H1 (cell line): ENCODE data around the gene TBC1D7. TPM values are rescaled to one million over a fixed set of nuclear protein-coding genes. Genes with fewer than 3 reads are reported as not detected.

Experiments
- CTCF ChIA-PET: fragments of 300-600 bp; sonication (Branson Sonifier 250); formaldehyde crosslinking; loops from one replicate; lab custom pipeline; 2021; ENCODE audit not compliant: partially characterized antibody; lab: Charles Lee
- POLR2A ChIA-PET: fragments of 300-600 bp; sonication (Branson Sonifier 250); formaldehyde crosslinking; loops from one replicate; lab custom pipeline; 2021; ENCODE audit warnings: inconsistent platforms; ENCODE audit not compliant: partially characterized antibody; lab: Charles Lee
- DNase-seq, 2 experiments: peaks; one replicate each; pipeline versions ENCODE4 v3.0.0 to v3.0.0-alpha.2; 2010 to 2022; ENCODE audit warnings: low spot score in 2 of 2, low read depth in 1 of 2, mixed read lengths in 1 of 2
- FAIRE-seq: peaks from 2 replicates; lab custom pipeline; 2011; peaks lifted over from hg19 to GRCh38; lab: Jason Lieb, UNC
- H2AFZ ChIP-seq: 2 replicates; pipeline ENCODE4 v1.8.1; 2012; ENCODE audit warnings: low read length, inconsistent platforms
- H2AK5ac ChIP-seq: 2 replicates; pipeline ENCODE4 v1.6.1; 2013; ENCODE audit warnings: low read depth, low read length
- H2BK120ac ChIP-seq: replicated peaks from 2 replicates; pipeline ENCODE3; 2013; ENCODE audit warnings: low read depth, low read length, inconsistent platforms
- H2BK12ac ChIP-seq: 2 replicates; pipeline ENCODE4 v1.6.1; 2013; ENCODE audit warnings: low read depth, low read length
- H2BK15ac ChIP-seq: 2 replicates; pipeline ENCODE4 v1.6.1; 2013; ENCODE audit warnings: low read length
- H2BK20ac ChIP-seq: 2 replicates; pipeline ENCODE4 v1.6.1; 2013; ENCODE audit warnings: low read length
- H2BK5ac ChIP-seq: 2 replicates; pipeline ENCODE4 v1.6.1; 2013; ENCODE audit warnings: low read depth, low read length
- H3K14ac ChIP-seq: 2 replicates; pipeline ENCODE4 v1.6.1; 2013; ENCODE audit warnings: inconsistent platforms; ENCODE audit not compliant: insufficient read length
- H3K18ac ChIP-seq: 2 replicates; pipeline ENCODE4 v1.6.1; 2013; ENCODE audit warnings: low read length; ENCODE audit errors: extremely low read depth
- H3K23ac ChIP-seq: 2 replicates; pipeline ENCODE4 v1.6.1; 2013; ENCODE audit warnings: inconsistent platforms; ENCODE audit not compliant: insufficient read length
- H3K23me2 ChIP-seq: 2 replicates; pipeline ENCODE4 v1.6.1; 2013; ENCODE audit warnings: low read depth, low read length
- H3K27ac ChIP-seq: 2 replicates; pipeline ENCODE4 v1.6.1; 2011; ENCODE audit warnings: low read depth, low read length, inconsistent platforms
- H3K27me3 ChIP-seq, 4 experiments: replicated peaks in 1 of 4; 1 replicate in 1 of 4; 2 replicates in 3 of 4; pipeline versions ENCODE4 v1.6.1 to v1.8.1; 2011 to 2013; ENCODE audit warnings: low read length in 3 of 4, mild to moderate bottlenecking in 3 of 4, inconsistent platforms in 2 of 4, mixed read lengths in 2 of 4, moderate library complexity in 1 of 4; ENCODE audit not compliant: control insufficient read depth in 3 of 4, insufficient read depth in 3 of 4; ENCODE audit errors: extremely low read depth in 1 of 4
- H3K36me3 ChIP-seq, 4 experiments: 2 replicates each; pipeline versions ENCODE4 v1.6.1 to v1.8.1; 2011 to 2013; ENCODE audit warnings: mild to moderate bottlenecking in 4 of 4, low read length in 3 of 4, moderate library complexity in 2 of 4, control low read depth in 1 of 4, inconsistent platforms in 1 of 4; ENCODE audit not compliant: insufficient read depth in 4 of 4, control insufficient read depth in 2 of 4
- H3K4ac ChIP-seq: replicated peaks from 2 replicates; pipeline ENCODE3; 2013; ENCODE audit warnings: low read length, low read depth, mixed read lengths, inconsistent platforms; ENCODE audit not compliant: insufficient read length
- H3K4me1 ChIP-seq, 4 experiments: replicated peaks in 1 of 4; 1 replicate in 1 of 4; 2 replicates in 3 of 4; pipeline versions ENCODE4 v1.6.1 to v1.8.1; 2011 to 2013; ENCODE audit warnings: low read length in 3 of 4, inconsistent platforms in 2 of 4, mixed read lengths in 1 of 4; ENCODE audit not compliant: insufficient read depth in 4 of 4, control insufficient read depth in 3 of 4
- H3K4me2 ChIP-seq, 2 experiments: 2 replicates each; pipeline versions ENCODE4 v1.6.1 to v1.8.1; 2011 to 2013; ENCODE audit warnings: low read depth in 2 of 2, low read length in 2 of 2, control low read depth in 1 of 2, inconsistent platforms in 1 of 2, mild to moderate bottlenecking in 1 of 2; ENCODE audit not compliant: insufficient read depth in 1 of 2
- H3K4me3 ChIP-seq, 4 experiments: fragments of 200-600, 300-600 bp in 1 of 4; sonication (generic), shearing (Covaris generic), sonication (Bioruptor Twin) in 1 of 4; 2 replicates each; pipeline versions ENCODE4 v1.5.1 to v1.8.1; 2011 to 2016; ENCODE audit warnings: low read length in 4 of 4, low read depth in 3 of 4, control low read depth in 2 of 4, inconsistent platforms in 2 of 4, mild to moderate bottlenecking in 2 of 4, mixed read lengths in 1 of 4, moderate library complexity in 1 of 4; ENCODE audit not compliant: insufficient read depth in 2 of 4; ENCODE audit errors: extremely low read depth in 1 of 4
- H3K56ac ChIP-seq: replicated peaks from 2 replicates; pipeline ENCODE3; 2013; ENCODE audit warnings: low read depth, mild to moderate bottlenecking, mixed read lengths, low read length, inconsistent platforms; ENCODE audit not compliant: insufficient read length
- H3K79me1 ChIP-seq: 2 replicates; pipeline ENCODE4 v1.6.1; 2013; ENCODE audit warnings: low read depth, low read length, control low read depth
- H3K79me2 ChIP-seq, 2 experiments: 2 replicates each; pipeline versions ENCODE4 v1.6.1 to v1.8.1; 2012 to 2013; ENCODE audit warnings: low read length in 2 of 2, mild to moderate bottlenecking in 2 of 2, inconsistent platforms in 1 of 2; ENCODE audit not compliant: insufficient read depth in 2 of 2, control insufficient read depth in 1 of 2
- H3K9ac ChIP-seq, 4 experiments: replicated peaks in 1 of 4; 1 replicate in 1 of 4; 2 replicates in 3 of 4; pipeline versions ENCODE4 v1.6.1 to v1.8.1; 2011 to 2013; ENCODE audit warnings: low read depth in 3 of 4, low read length in 3 of 4, control low read depth in 2 of 4, mild to moderate bottlenecking in 2 of 4, moderate library complexity in 2 of 4, inconsistent platforms in 1 of 4; ENCODE audit errors: extremely low read depth in 1 of 4
- H3K9me3 ChIP-seq, 2 experiments: 2 replicates each; pipeline versions ENCODE4 v1.6.1 to v1.8.1; 2012 to 2013; ENCODE audit warnings: mild to moderate bottlenecking in 2 of 2, moderate library complexity in 2 of 2, control low read depth in 1 of 2, inconsistent platforms in 1 of 2, low read depth in 1 of 2, low read length in 1 of 2, mixed read lengths in 1 of 2; ENCODE audit not compliant: insufficient read depth in 2 of 2
- H4K20me1 ChIP-seq, 2 experiments: replicated peaks in 1 of 2; 2 replicates each; pipeline versions ENCODE3 to v1.8.1; 2011 to 2013; ENCODE audit warnings: inconsistent platforms in 2 of 2, low read length in 2 of 2, mild to moderate bottlenecking in 1 of 2; ENCODE audit not compliant: insufficient read depth in 2 of 2, control insufficient read depth in 1 of 2
- H4K5ac ChIP-seq: 2 replicates; pipeline ENCODE4 v1.6.1; 2013; ENCODE audit warnings: low read length, low read depth, mixed read lengths, inconsistent platforms; ENCODE audit not compliant: insufficient read length
- H4K8ac ChIP-seq: 2 replicates; pipeline ENCODE4 v1.8.0; 2013; ENCODE audit warnings: mild to moderate bottlenecking, moderate library complexity, low read length, inconsistent platforms; ENCODE audit not compliant: insufficient read depth; ENCODE audit errors: extremely low read depth
- H4K91ac ChIP-seq: replicated peaks from 2 replicates; pipeline ENCODE3; 2013; ENCODE audit warnings: low read length, mixed read lengths, inconsistent platforms; ENCODE audit not compliant: insufficient read length
- BACH1 ChIP-seq: IDR thresholded peaks from 2 replicates; pipeline ENCODE4 v1.6.1; 2012; ENCODE audit warnings: low read length, improper control_type of control experiment
- BCL11A ChIP-seq, 2 experiments: IDR thresholded peaks; one replicate each; pipeline ENCODE4 v1.6.1; 2011; ENCODE audit warnings: low read depth in 2 of 2, low read length in 2 of 2, mild to moderate bottlenecking in 2 of 2
- BRCA1 ChIP-seq: IDR thresholded peaks from 2 replicates; pipeline ENCODE4 v1.6.1; 2012; ENCODE audit warnings: low read depth, low read length, improper control_type of control experiment
- CBX8 ChIP-seq: fragments of 300-800, 300-1000 bp; sonication (generic); IDR thresholded peaks from 2 replicates; pipeline ENCODE4 v1.7.1; 2016; ENCODE audit warnings: low read depth, low read length, borderline replicate concordance
- JUN ChIP-seq: IDR thresholded peaks from 2 replicates; pipeline ENCODE4 v1.6.1; 2011; ENCODE audit warnings: low read depth, mild to moderate bottlenecking, improper control_type of control experiment, low read length
- KDM5A ChIP-seq: fragments of 200-600 bp; IDR thresholded peaks from 2 replicates; pipeline ENCODE4 v1.7.1; 2012; ENCODE audit warnings: mild to moderate bottlenecking, low read length, inconsistent platforms, mixed read lengths
- NANOG ChIP-seq: IDR thresholded peaks from 2 replicates; pipeline ENCODE4 v1.6.1; 2011; ENCODE audit warnings: low read length, low read depth, mild to moderate bottlenecking, inconsistent platforms; ENCODE audit not compliant: insufficient read depth, poor library complexity, severe bottlenecking
- WGBS, 2 experiments: shearing (Covaris generic) in 1 of 2; methylation state at CpG; one replicate each; pipeline versions ENCODE4 v1.1.6 to v1.1.7; 2013 to 2015; ENCODE audit warnings: low lambda C conversion rate in 2 of 2, mixed read lengths in 2 of 2, inconsistent platforms in 1 of 2, low coverage in 1 of 2, missing lambda C conversion rate in 1 of 2; ENCODE audit not compliant: insufficient replicate concordance in 2 of 2, insufficient coverage in 1 of 2, insufficient read length in 1 of 2; ENCODE audit errors: extremely low coverage in 1 of 2, missing lambda C conversion rate in 1 of 2; 5-methylcytosine and 5-hydroxymethylcytosine counted together
- polyA plus RNA-seq, 7 experiments: library from polyadenylated mRNA; depleted of rRNA in 3 of 7; stranded (reverse) in 5 of 7; unstranded in 2 of 7; fragments of >200 nt in 5 of 7; fragments of 200-250 nt in 2 of 7; gene quantifications; 1 replicate in 5 of 7; 2 replicates in 1 of 7; 4 replicates in 1 of 7; pipeline versions ENCODE4 v1.2.1 to v1.2.3, GENCODE V29; 2011 to 2013; ENCODE audit warnings: missing spikeins in 2 of 7, mixed read lengths in 2 of 7
- total RNA-seq: library from RNA; stranded (reverse); fragmentation: NEBNext Ultra II Directional; extraction: Animal tissue kit (Norgen Biotek cat#: 25700); gene quantifications from 2 replicates; pipeline ENCODE4 v1.2.1, GENCODE V29; 2021
- TF ChIP-seq, protein P1 (sequence below): IDR thresholded peaks from 2 replicates; pipeline ENCODE4 v1.6.1; 2011; ENCODE audit warnings: low read depth, mild to moderate bottlenecking, low read length; ENCODE audit not compliant: insufficient read depth

The TBC1D7 gene
- total and polyA plus RNA-seq, 2 of the 8 experiments (the other 6 are each of a cell fraction or from before 2014, with no cell fraction given), result 46.1 to 55.2 TPM

- TF ChIP-seq CBX8 (no peak), BACH1 (no peak), NANOG (no peak), JUN (no peak), BCL11A (IDR thresholded peaks at IDR 0.05; ENCODE audit: low read depth in 2 of 2, low read length in 2 of 2) (no peak), KDM5A (no peak), BRCA1 (no peak)
- TF ChIP-seq, protein P1, sequence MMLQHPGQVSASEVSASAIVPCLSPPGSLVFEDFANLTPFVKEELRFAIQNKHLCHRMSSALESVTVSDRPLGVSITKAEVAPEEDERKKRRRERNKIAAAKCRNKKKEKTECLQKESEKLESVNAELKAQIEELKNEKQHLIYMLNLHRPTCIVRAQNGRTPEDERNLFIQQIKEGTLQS, result no peak
- H3K9me3 ChIP-seq, result no peaks in the 10 kb centered on the region
- no peak overlapping the region for H4K8ac ChIP-seq
- ChIA-PET CTCF (no interaction called here), POLR2A (interaction anchor here (0.6 to 0.9 kb wide), 2 partner anchors 17 to 256 kb away, joined by 4 read pairs; no protein-coding TSS in a partner anchor)
- 0 out of 2 replicates have a peak, but pooled peaks cover 1% of the 10 kb centered on the region for H3K79me1 ChIP-seq
- H3K9ac ChIP-seq, result no peak overlapping the region
- H3K27ac ChIP-seq, result no peak overlapping the region
- no peak overlapping the region for H4K91ac ChIP-seq
- no peak overlapping the region for H2BK5ac ChIP-seq
- no peak overlapping the region for H2BK15ac ChIP-seq
- H3K18ac ChIP-seq, result no peak overlapping the region
- H3K4me2 ChIP-seq, result no peak overlapping the region
- H2BK120ac ChIP-seq, result no peak overlapping the region
- H3K4me3 ChIP-seq, result no peak overlapping the region
- no peak overlapping the region for H3K4ac ChIP-seq
- no peak overlapping the region for H3K14ac ChIP-seq
- H2BK12ac ChIP-seq, result no peak overlapping the region
- H2AFZ ChIP-seq, result no peak overlapping the region
- peaks cover 13 to 71% (median 53%) of the 10 kb centered on the region in 4 experiments for H3K36me3 ChIP-seq
- DNase-seq (no peak), FAIRE-seq (no peak)
- peaks cover 4 to 7% of the 10 kb centered on the region in 2 experiments for H4K20me1 ChIP-seq
- H3K56ac ChIP-seq, result no peak overlapping the region
- no peaks in the 10 kb centered on the region for H3K23me2 ChIP-seq
- H2BK20ac ChIP-seq, result no peak overlapping the region
- H2AK5ac ChIP-seq, result no peak overlapping the region
- WGBS, 2 experiments, result 86% methylated on average over 4 of the region's 4 CpGs; no CpG with 5 or more reads in 1 of the 2 experiments
- H3K4me1 ChIP-seq, result no peaks in the 10 kb centered on the region
- no peak overlapping the region for H4K5ac ChIP-seq
- H3K79me2 ChIP-seq, result no peaks in the 10 kb centered on the region
- H3K27me3 ChIP-seq, result no peaks in the 10 kb centered on the region
- H3K23ac ChIP-seq, result no peak overlapping the region
Observed at GRCh38 chr6:13305288-13305687, 23.0 kb downstream of the TBC1D7 start.
